Endothelial cell of umbilical vein (primary cell): Measurements from ENCODE around the gene AHRR. TPM values are rescaled to one million over a fixed set of nuclear protein-coding genes. Genes with fewer than 3 reads are reported as not detected.

Experiments
- BruUV-seq: library from RNA; stranded (reverse); fragments of 400-500 nt; replicated peaks from 2 replicates; lab custom pipeline; 2021; lab: Mats Ljungman, UMichigan
- CTCF ChIA-PET: fragments of 300-600, 350-600 bp; sonication (Branson Sonifier 250); formaldehyde crosslinking; loops from one replicate; lab custom pipeline; 2021; ENCODE audit warnings: antibody characterized with exemption, inconsistent platforms; lab: Charles Lee
- POLR2A ChIA-PET: fragments of 300-600, 350-600 bp; sonication (Branson Sonifier 250); formaldehyde crosslinking; loops from one replicate; lab custom pipeline; 2021; ENCODE audit warnings: antibody characterized with exemption, inconsistent platforms; lab: Charles Lee
- DNase-seq: peaks from one replicate; pipeline ENCODE4 v3.0.0-alpha.2; 2011; ENCODE audit warnings: low read depth, low spot score
- FAIRE-seq: peaks from 2 replicates; lab custom pipeline; 2011; peaks lifted over from hg19 to GRCh38; lab: Jason Lieb, UNC
- H2AFZ ChIP-seq: 2 replicates; pipeline ENCODE4 v1.6.0; 2012; ENCODE audit warnings: low read depth, low read length, control low read depth, inconsistent platforms
- H3K27ac ChIP-seq: 2 replicates; pipeline ENCODE4 v1.5.1; 2011; ENCODE audit warnings: low read depth, mild to moderate bottlenecking, control low read depth, low read length, moderate library complexity; ENCODE audit not compliant: insufficient read depth
- H3K27me3 ChIP-seq, 2 experiments: 2 replicates each; pipeline versions ENCODE4 v1.6.0 to v1.6.1; 2011; ENCODE audit warnings: low read length in 2 of 2, mixed read lengths in 1 of 2; ENCODE audit not compliant: control insufficient read depth in 2 of 2, insufficient read depth in 2 of 2
- H3K36me3 ChIP-seq, 2 experiments: 2 replicates in 1 of 2; 3 replicates in 1 of 2; pipeline ENCODE4 v1.5.1; 2011; ENCODE audit warnings: low read length in 2 of 2, mild to moderate bottlenecking in 1 of 2, moderate library complexity in 1 of 2; ENCODE audit not compliant: control insufficient read depth in 2 of 2, insufficient read depth in 2 of 2; ENCODE audit errors: extremely low read depth in 1 of 2
- H3K4me1 ChIP-seq: 3 replicates; pipeline ENCODE4 v1.5.1; 2011; ENCODE audit warnings: mild to moderate bottlenecking, low read length; ENCODE audit not compliant: control insufficient read depth, insufficient read depth; ENCODE audit errors: extremely low read depth
- H3K4me2 ChIP-seq: 2 replicates; pipeline ENCODE4 v1.6.1; 2011; ENCODE audit warnings: low read length, control low read depth, mixed read lengths; ENCODE audit not compliant: insufficient read depth
- H3K4me3 ChIP-seq, 3 experiments: fragments of 200-600 bp in 1 of 3; sonication (generic), shearing (Covaris generic) in 1 of 3; replicated peaks in 1 of 3; 2 replicates each; pipeline ENCODE4 v1.5.1; 2011 to 2016; ENCODE audit warnings: control low read depth in 3 of 3, low read length in 3 of 3, mild to moderate bottlenecking in 2 of 3, inconsistent platforms in 1 of 3, low read depth in 1 of 3, moderate library complexity in 1 of 3; ENCODE audit not compliant: insufficient read depth in 1 of 3
- H3K79me2 ChIP-seq: 2 replicates; pipeline ENCODE4 v1.6.0; 2012; ENCODE audit warnings: low read length, inconsistent platforms; ENCODE audit not compliant: control insufficient read depth, insufficient read depth
- H3K9ac ChIP-seq: replicated peaks from 2 replicates; pipeline ENCODE3; 2011; ENCODE audit warnings: low read length, control low read depth; ENCODE audit not compliant: insufficient read depth; ENCODE audit errors: extremely low read depth
- H3K9me1 ChIP-seq: replicated peaks from 3 replicates; pipeline ENCODE4 v1.6.0; 2011; ENCODE audit warnings: mild to moderate bottlenecking, low read length; ENCODE audit not compliant: control insufficient read depth, insufficient read depth; ENCODE audit errors: extremely low read depth
- H3K9me3 ChIP-seq: replicated peaks from 2 replicates; pipeline ENCODE4 v1.5.1; 2012; ENCODE audit warnings: low read length, inconsistent platforms; ENCODE audit not compliant: control insufficient read depth, insufficient read depth
- H4K20me1 ChIP-seq: replicated peaks from 2 replicates; pipeline ENCODE3; 2011; ENCODE audit warnings: mild to moderate bottlenecking, low read length; ENCODE audit not compliant: control insufficient read depth, insufficient read depth; ENCODE audit errors: extremely low read depth
- CTCF ChIP-seq, 2 donors: IDR thresholded peaks; 1 replicate in 1 of 2; 2 replicates in 1 of 2; pipeline ENCODE4 v1.5.1; 2011; ENCODE audit warnings: low read length in 2 of 2, mild to moderate bottlenecking in 2 of 2, moderate library complexity in 2 of 2, control low read depth in 1 of 2, inconsistent platforms in 1 of 2, low read depth in 1 of 2; ENCODE audit not compliant: insufficient read depth in 1 of 2; ENCODE audit errors: extremely low read depth in 1 of 2
- EZH2 ChIP-seq: IDR thresholded peaks from 2 replicates; pipeline ENCODE4 v1.6.1; 2012; ENCODE audit warnings: borderline replicate concordance, low read depth, mild to moderate bottlenecking, moderate library complexity, low read length, inconsistent platforms; ENCODE audit not compliant: severe bottlenecking
- GATA2 ChIP-seq: IDR thresholded peaks from 2 replicates; pipeline ENCODE4 v1.7.0; 2011; ENCODE audit warnings: low read depth, mild to moderate bottlenecking, moderate library complexity, mixed read lengths, low read length; ENCODE audit not compliant: insufficient read length, insufficient read depth
- JUN ChIP-seq: IDR thresholded peaks from 2 replicates; pipeline ENCODE4 v1.6.1; 2011; ENCODE audit warnings: borderline replicate concordance, low read depth; ENCODE audit not compliant: insufficient read length, insufficient read depth
- MAX ChIP-seq: IDR thresholded peaks from 2 replicates; pipeline ENCODE4 v1.6.1; 2011; ENCODE audit not compliant: insufficient read depth, insufficient read length
- MYC ChIP-seq: IDR thresholded peaks from one replicate; pipeline ENCODE4 v1.6.1; 2011; ENCODE audit warnings: mild to moderate bottlenecking, low read depth, low read length
- dilution Hi-C: fragments of 300-500 bp; cut with MboI; formaldehyde crosslinking; loops from one replicate; pipeline ENCODE4 v1.15.0; 2019; ENCODE audit warnings: low sequenced_read_pairs; ENCODE audit not compliant: extremely low pct_ligation_motif_present
- intact Hi-C: fragments of 100-400 bp; cut with micrococcal nuclease; formaldehyde crosslinking; loops from one replicate; pipeline ENCODE4 v1.10.0; 2022
- polyA plus RNA-seq, 4 experiments: library from polyadenylated mRNA; depleted of rRNA in 3 of 4; stranded (reverse) in 3 of 4; unstranded in 1 of 4; fragments of >200 nt; gene quantifications; 2 replicates each; pipeline versions ENCODE4 v1.2.1 to v1.2.3, GENCODE V29; 2011 to 2012; ENCODE audit warnings: missing spikeins in 1 of 4
- total RNA-seq: library from RNA; stranded (reverse); gene quantifications from 2 replicates; pipeline ENCODE4 v1.2.3, GENCODE V29; 2021

The AHRR gene
- total and polyA plus RNA-seq, 2 donors (not counting 3 experiments of a cell fraction or from before 2014, with no cell fraction given) = 3.1 to 7.3 TPM

GRCh38 chr5:446883-447263 lies 125.4 kb downstream of the AHRR start:
- BruUV-seq = no TSS peak
- Histone ChIP-seq H3K4me1 (peaks cover 10% of the 10 kb centered on the region), H3K79me2 (peaks cover 12% of the 10 kb centered on the region), H3K27ac (no peak overlapping the region), H3K9me1 (no peaks in the 10 kb centered on the region), H3K4me3 (no peak overlapping the region), H2AFZ (no peak overlapping the region), H3K9ac (no peak overlapping the region), H4K20me1 (no peaks in the 10 kb centered on the region), H3K36me3 (peaks cover 5 to 15% of the 10 kb centered on the region in 2 experiments), H3K27me3 (no peaks in the 10 kb centered on the region), H3K9me3 (no peaks in the 10 kb centered on the region), H3K4me2 (no peak overlapping the region)
- dilution Hi-C loops = no loop called here
- CTCF ChIA-PET = interaction anchor here (0.7 to 3.7 kb wide), 41 partner anchors 8 to 1198 kb away, joined by 3 to 38 read pairs (median 4); partner anchors contain the start of genes AHRR, CCDC127, LRRC14B and SDHA
- peak; percentile 32 for DNase-seq
- intact Hi-C loops = no loop called here
- no peak for TF ChIP-seq EZH2
- peak; percentile 46 to 56 for TF ChIP-seq CTCF (IDR thresholded peaks at IDR 0.05; ENCODE audit: extremely low read depth in 1 of 2, insufficient read depth in 1 of 2, low read depth in 1 of 2, low read length in 2 of 2)
- TF ChIP-seq MYC = no peak
- POLR2A ChIA-PET = no interaction called here
- FAIRE-seq = peak; percentile 57

- BruUV-seq = no TSS peak
- no peaks in the 10 kb centered on the region for H3K27me3 ChIP-seq
- DNase-seq (no peak), FAIRE-seq (no peak)
- H2AFZ ChIP-seq = no peak overlapping the region
- H4K20me1 ChIP-seq = no peaks in the 10 kb centered on the region
- H3K9me1 ChIP-seq = no peaks in the 10 kb centered on the region
- H3K9me3 ChIP-seq = no peaks in the 10 kb centered on the region
- H3K36me3 ChIP-seq = peaks cover 5 to 15% of the 10 kb centered on the region in 2 experiments
- H3K27ac ChIP-seq = no peak overlapping the region
- dilution Hi-C loops = no loop called here
- no peak overlapping the region for H3K4me2 ChIP-seq
- intact Hi-C loops = no loop called here
- ChIA-PET POLR2A (no interaction called here), CTCF (interaction anchor here (0.7 to 3.7 kb wide), 23 partner anchors 8 to 1197 kb away, joined by 3 to 38 read pairs (median 4); partner anchors contain the start of genes AHRR and LRRC14B)
- peaks cover 6% of the 10 kb centered on the region for H3K4me1 ChIP-seq
- TF ChIP-seq GATA2 (no peak), JUN (no peak), CTCF (IDR thresholded peaks at IDR 0.05; ENCODE audit: extremely low read depth in 1 of 2, insufficient read depth in 1 of 2, low read depth in 1 of 2, low read length in 2 of 2) (no peak), MYC (no peak), MAX (no peak)
- no peak overlapping the region for H3K4me3 ChIP-seq
- H3K79me2 ChIP-seq = peaks cover 12% of the 10 kb centered on the region
- no peak overlapping the region for H3K9ac ChIP-seq
Observed at GRCh38 chr5:447501-447900, 126.0 kb downstream of the AHRR start.
